K562 (cell line): ENCODE results near the gene MYMX. TPM values are rescaled to one million over a fixed set of nuclear protein-coding genes. Genes with fewer than 3 reads are reported as not detected.

Experiments
- ARID3B ChIP-seq: fragments of 250-450 bp; sonication (Bioruptor Pico); IDR thresholded peaks from 2 replicates; pipeline ENCODE4 v1.4.0; 2020; ENCODE audit warnings: borderline replicate concordance
- CBFB ChIP-seq: sonication (generic); formaldehyde crosslinking; IDR thresholded peaks from 2 replicates; pipeline ENCODE4 v1.4.0; 2020; ENCODE audit warnings: mild to moderate bottlenecking, missing genetic modification reagents
- FOXJ3 ChIP-seq: sonication (generic); formaldehyde crosslinking; IDR thresholded peaks from 2 replicates; pipeline ENCODE4 v1.4.0; 2020; ENCODE audit warnings: mild to moderate bottlenecking, missing genetic modification reagents
- MTA1 ChIP-seq: fragments of 450-650 bp; IDR thresholded peaks from 2 replicates; pipeline ENCODE4 v1.6.1; 2017; ENCODE audit warnings: borderline replicate concordance
- SMARCA5 ChIP-seq: fragments of 450-650 bp; IDR thresholded peaks from 2 replicates; pipeline ENCODE4 v1.6.1; 2016
- SREBF2 ChIP-seq: sonication (generic); formaldehyde crosslinking; IDR thresholded peaks from 2 replicates; pipeline ENCODE4 v1.4.0; 2020; ENCODE audit warnings: mild to moderate bottlenecking, missing genetic modification reagents
- SRSF7 ChIP-seq: fragments of 200-400 bp; formaldehyde crosslinking; optimal IDR thresholded peaks from 2 replicates; pipeline ENCODE3; 2017; ENCODE audit warnings: mild to moderate bottlenecking, low read depth, low read length
- TAF15 ChIP-seq: fragments of 200-400 bp; formaldehyde crosslinking; IDR thresholded peaks from 2 replicates; pipeline ENCODE4 v1.6.1; 2017; ENCODE audit warnings: mild to moderate bottlenecking, low read depth, low read length, moderate library complexity
- THAP12 ChIP-seq: fragments of 250-450 bp; sonication (Bioruptor Pico); IDR thresholded peaks from 2 replicates; pipeline ENCODE4 v1.9.0; 2021; ENCODE audit warnings: mild to moderate bottlenecking, inconsistent platforms
- ZBTB40 ChIP-seq, 2 experiments: fragments of 450-650 bp in 1 of 2; sonication (generic) in 1 of 2; formaldehyde crosslinking in 1 of 2; IDR thresholded peaks; 2 replicates each; pipeline versions ENCODE4 v1.7.1 to v1.9.0; 2016 to 2022; ENCODE audit warnings: inconsistent platforms in 1 of 2, mild to moderate bottlenecking in 1 of 2, missing genetic modification reagents in 1 of 2
- ZNF121 ChIP-seq: sonication (generic); formaldehyde crosslinking; conservative IDR thresholded peaks from 2 replicates; pipeline ENCODE4 v1.8.0; 2022; ENCODE audit warnings: missing genetic modification reagents
- ZNF274 ChIP-seq: IDR thresholded peaks from 2 replicates; pipeline ENCODE4 v1.6.1; 2011; ENCODE audit warnings: low read depth, mild to moderate bottlenecking, low read length, moderate library complexity, borderline replicate concordance
- ZNF347 ChIP-seq: fragments of 450-650 bp; formaldehyde crosslinking; IDR thresholded peaks from 2 replicates; pipeline ENCODE4 v1.4.0; 2020; ENCODE audit warnings: low read depth, mild to moderate bottlenecking, moderate library complexity
- polyA plus RNA-seq, 8 experiments: library from polyadenylated mRNA; depleted of rRNA in 4 of 8; stranded (reverse) in 5 of 8; unstranded in 3 of 8; fragments of >200 nt; fragmentation: Nextera tagmentation in 2 of 8; fragmentation: Illumina TruSeq in 1 of 8; extraction: Ambion mirVana in 2 of 8; extraction: Trizol in 1 of 8; gene quantifications; 2 replicates each; pipeline versions ENCODE4 v1.2.1 to v1.2.3, GENCODE V29; 2011 to 2014; ENCODE audit warnings: inconsistent platforms in 1 of 8, missing spikeins in 1 of 8
- total RNA-seq, 7 experiments: library from RNA; depleted of rRNA in 6 of 7; stranded (reverse); fragments of >200 nt in 6 of 7; fragmentation: Illumina TruSeq in 2 of 7; extraction: Trizol in 2 of 7; gene quantifications; 2 replicates each; pipeline versions ENCODE4 v1.2.1 to v1.2.3, GENCODE V29; 2011 to 2021; ENCODE audit warnings: low replicate concordance in 1 of 7

MYMX gene
- total and polyA plus RNA-seq, 9 of the 15 experiments (the other 6 are each of a cell fraction or from before 2014, with no cell fraction given) = 0.12 TPM; not detected in 8

- TF ChIP-seq ARID3B (CRISPR knock-in tag) (no peak), SRSF7 (no peak), SREBF2 (CRISPR knock-in tag) (0 out of 2 replicates have a peak, but pooled peaks have one; percentile 48), SMARCA5 (no peak), ZNF121 (no peak), THAP12 (no peak), ZNF347 (CRISPR knock-in tag) (no peak), TAF15 (no peak), MTA1 (0 out of 2 replicates have a peak, but pooled peaks have one; percentile 37), CBFB (CRISPR knock-in tag) (peak; percentile 62; the same call in 1 of the 2 replicates), FOXJ3 (CRISPR knock-in tag) (no peak), ZBTB40 (IDR thresholded peaks at IDR 0.05) (0 out of 2 replicates have a peak, but pooled peaks have one; percentile 46), ZBTB40 (CRISPR knock-in tag; IDR thresholded peaks at IDR 0.05) (0 out of 2 replicates have a peak, but pooled peaks have one; percentile 28), ZNF274 (no peak)
Measured at GRCh38 chr6:44245912-44246662, 29.4 kb downstream of the MYMX start (continued).
